ENCODE results near the gene UROD.

DNA sequence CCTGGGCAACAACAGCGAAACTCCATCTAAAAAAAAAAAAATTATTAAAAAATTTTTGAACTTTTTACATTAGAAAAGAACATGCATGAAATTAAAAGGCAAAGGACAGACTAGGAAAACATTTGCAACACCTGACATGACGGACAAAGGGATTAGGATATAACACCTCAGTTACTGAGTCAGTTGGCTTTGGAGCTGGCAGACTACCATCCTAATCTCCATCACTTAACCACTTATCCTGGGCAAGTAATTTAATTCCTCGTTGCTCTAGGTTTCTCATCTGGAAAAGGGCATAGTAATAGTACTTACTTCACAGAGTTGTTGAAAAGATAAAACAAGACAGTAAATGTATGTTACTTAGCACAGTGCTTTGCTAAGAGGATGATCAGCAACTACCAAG lies 12.8 kb upstream of the UROD start:
- TF ChIP-seq, protein P1, sequence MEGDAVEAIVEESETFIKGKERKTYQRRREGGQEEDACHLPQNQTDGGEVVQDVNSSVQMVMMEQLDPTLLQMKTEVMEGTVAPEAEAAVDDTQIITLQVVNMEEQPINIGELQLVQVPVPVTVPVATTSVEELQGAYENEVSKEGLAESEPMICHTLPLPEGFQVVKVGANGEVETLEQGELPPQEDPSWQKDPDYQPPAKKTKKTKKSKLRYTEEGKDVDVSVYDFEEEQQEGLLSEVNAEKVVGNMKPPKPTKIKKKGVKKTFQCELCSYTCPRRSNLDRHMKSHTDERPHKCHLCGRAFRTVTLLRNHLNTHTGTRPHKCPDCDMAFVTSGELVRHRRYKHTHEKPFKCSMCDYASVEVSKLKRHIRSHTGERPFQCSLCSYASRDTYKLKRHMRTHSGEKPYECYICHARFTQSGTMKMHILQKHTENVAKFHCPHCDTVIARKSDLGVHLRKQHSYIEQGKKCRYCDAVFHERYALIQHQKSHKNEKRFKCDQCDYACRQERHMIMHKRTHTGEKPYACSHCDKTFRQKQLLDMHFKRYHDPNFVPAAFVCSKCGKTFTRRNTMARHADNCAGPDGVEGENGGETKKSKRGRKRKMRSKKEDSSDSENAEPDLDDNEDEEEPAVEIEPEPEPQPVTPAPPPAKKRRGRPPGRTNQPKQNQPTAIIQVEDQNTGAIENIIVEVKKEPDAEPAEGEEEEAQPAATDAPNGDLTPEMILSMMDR (IDR thresholded peaks at IDR 0.05): no peak
- no peak for TF ChIP-seq POLR2A (IDR thresholded peaks at IDR 0.05)

Measured in right lobe of liver (tissue), 4 donors.